GM12878 (cell line): ENCODE data around the gene ACACA. TPM values are rescaled to one million over a fixed set of nuclear protein-coding genes. Genes with fewer than 3 reads are reported as not detected.

Source experiments
- ATAC-seq: fragments of 200-7000 bp; cut with Tn5 transposase; 3 replicates; pipeline ENCODE4 v1.9.1; 2020; ENCODE audit warnings: mild to moderate bottlenecking, moderate library complexity
- BruUV-seq: library from RNA; stranded (reverse); fragments of 400-500 nt; replicated peaks from 2 replicates; lab custom pipeline; 2021; lab: Mats Ljungman, UMichigan
- CTCF ChIA-PET: fragments of 300-600 bp; sonication (Branson Sonifier 250); formaldehyde crosslinking; extraction: SDS; loops from one replicate; lab custom pipeline; 2021; ENCODE audit warnings: inconsistent platforms; lab: Yijun Ruan, JAX
- POLR2A ChIA-PET: fragments of 350-600 bp; formaldehyde crosslinking; extraction: SDS; loops from one replicate; lab custom pipeline; 2021; ENCODE audit warnings: inconsistent platforms; lab: Charles Lee
- RAD21 ChIA-PET: fragments of 300-600 bp; sonication (Branson Sonifier 250); formaldehyde crosslinking; loops from one replicate; lab custom pipeline; 2023; ENCODE audit warnings: antibody characterized with exemption; ENCODE audit not compliant: unreplicated experiment; lab: Charles Lee
- SMC1A ChIA-PET: fragments of 300-600 bp; sonication (Branson Sonifier 250); formaldehyde crosslinking; loops from one replicate; lab custom pipeline; 2023; ENCODE audit not compliant: unreplicated experiment, uncharacterized antibody; lab: Charles Lee
- DNase-seq: peaks from one replicate; pipeline ENCODE4 v3.0.0-alpha.2; 2011; ENCODE audit warnings: low read depth, low spot score
- FAIRE-seq: peaks from 3 replicates; lab custom pipeline; 2011; peaks lifted over from hg19 to GRCh38; lab: Jason Lieb, UNC
- H2AFZ ChIP-seq: 2 replicates; pipeline ENCODE4 v1.6.0; 2011; ENCODE audit warnings: low read depth, low read length, control low read depth; ENCODE audit not compliant: control insufficient read depth
- H3K27ac ChIP-seq: 2 replicates; pipeline ENCODE4 v1.5.1; 2011; ENCODE audit warnings: control low read depth; ENCODE audit not compliant: control insufficient read depth, insufficient read depth
- H3K27me3 ChIP-seq, 2 experiments: replicated peaks in 1 of 2; 2 replicates each; pipeline versions ENCODE4 v1.6.0 to v1.6.1; 2011; ENCODE audit warnings: low read length in 1 of 2; ENCODE audit not compliant: control insufficient read depth in 2 of 2, insufficient read depth in 2 of 2
- H3K36me3 ChIP-seq, 2 experiments: 2 replicates each; pipeline ENCODE4 v1.5.1; 2011; ENCODE audit warnings: low read length in 1 of 2; ENCODE audit not compliant: control insufficient read depth in 2 of 2, insufficient read depth in 2 of 2
- H3K4me1 ChIP-seq: 2 replicates; pipeline ENCODE4 v1.6.1; 2011; ENCODE audit warnings: mild to moderate bottlenecking, low read length, moderate library complexity, mixed read lengths; ENCODE audit not compliant: control insufficient read depth, insufficient read depth
- H3K4me2 ChIP-seq: 2 replicates; pipeline ENCODE4 v1.6.0; 2011; ENCODE audit warnings: control low read depth; ENCODE audit not compliant: control insufficient read depth, insufficient read depth
- H3K4me3 ChIP-seq: fragments of 200-600 bp; sonication (generic); 2 replicates; pipeline ENCODE4 v1.5.1; 2016
- H3K79me2 ChIP-seq: 2 replicates; pipeline ENCODE4 v1.6.0; 2011; ENCODE audit warnings: low read length; ENCODE audit not compliant: control insufficient read depth, insufficient read depth
- H3K9ac ChIP-seq: 2 replicates; pipeline ENCODE4 v1.8.0; 2011; ENCODE audit warnings: low read length, control low read depth, mixed read lengths; ENCODE audit not compliant: control insufficient read depth, insufficient read depth
- H3K9me3 ChIP-seq: replicated peaks from 3 replicates; pipeline ENCODE4 v1.5.1; 2011; ENCODE audit warnings: mild to moderate bottlenecking, low read length; ENCODE audit not compliant: control insufficient read depth, insufficient read depth
- H4K20me1 ChIP-seq: 2 replicates; pipeline ENCODE4 v1.6.0; 2011; ENCODE audit not compliant: control insufficient read depth, insufficient read depth
- CHD1 ChIP-seq: IDR thresholded peaks from 2 replicates; pipeline ENCODE4 v1.6.1; 2012; ENCODE audit warnings: low read depth, low read length, improper control_type of control experiment
- EP300 ChIP-seq, 2 experiments: fragments of 150-350 bp in 1 of 2; IDR thresholded peaks; 2 replicates each; pipeline ENCODE4 v1.6.1; 2011 to 2012; ENCODE audit warnings: low read depth in 2 of 2, low read length in 2 of 2, borderline replicate concordance in 1 of 2, improper control_type of control experiment in 1 of 2, inconsistent platforms in 1 of 2; ENCODE audit not compliant: control insufficient read depth in 1 of 2
- ETV6 ChIP-seq, 2 experiments: fragments of 450-650 bp in 1 of 2; IDR thresholded peaks in 1 of 2; conservative IDR thresholded peaks in 1 of 2; 2 replicates each; pipeline ENCODE4 v1.6.1; 2014; ENCODE audit warnings: antibody characterized with exemption in 1 of 2, borderline replicate concordance in 1 of 2, low read depth in 1 of 2, mild to moderate bottlenecking in 1 of 2, moderate library complexity in 1 of 2
- HSF1 ChIP-seq: fragments of 150-350 bp; IDR thresholded peaks from 2 replicates; pipeline ENCODE4 v1.6.1; 2014; ENCODE audit warnings: mild to moderate bottlenecking, low read depth, low read length
- IRF3 ChIP-seq: fragments of 450-650 bp; IDR thresholded peaks from 2 replicates; pipeline ENCODE4 v1.6.1; 2014; ENCODE audit warnings: mild to moderate bottlenecking
- IRF4 ChIP-seq: IDR thresholded peaks from 2 replicates; pipeline ENCODE4 v1.6.1; 2011; ENCODE audit warnings: low read depth, low read length
- MEF2A ChIP-seq: IDR thresholded peaks from 2 replicates; pipeline ENCODE4 v1.6.1; 2011; ENCODE audit warnings: low read depth, mild to moderate bottlenecking, low read length, moderate library complexity; ENCODE audit not compliant: insufficient read depth
- POU2F2 ChIP-seq: IDR thresholded peaks from 3 replicates; pipeline ENCODE4 v1.6.1; 2011; ENCODE audit warnings: low read depth, mild to moderate bottlenecking, low read length, borderline replicate concordance
- RBBP5 ChIP-seq: fragments of 200-600 bp; sonication (generic); conservative IDR thresholded peaks from 2 replicates; pipeline ENCODE4 v1.6.1; 2016
- RCOR1 ChIP-seq: conservative IDR thresholded peaks from 2 replicates; pipeline ENCODE4 v1.6.1; 2012; ENCODE audit warnings: low read depth, low read length, improper control_type of control experiment
- RELA ChIP-seq: fragments of 450-650 bp; IDR thresholded peaks from 2 replicates; pipeline ENCODE4 v1.8.0; 2014; ENCODE audit warnings: borderline replicate concordance; ENCODE audit not compliant: partially characterized antibody
- TCF3 ChIP-seq: IDR thresholded peaks from 2 replicates; pipeline ENCODE4 v1.6.1; 2012; ENCODE audit warnings: low read depth, mild to moderate bottlenecking, low read length, borderline replicate concordance; ENCODE audit not compliant: insufficient read depth
- USF2 ChIP-seq: IDR thresholded peaks from 2 replicates; pipeline ENCODE4 v1.6.1; 2011; ENCODE audit warnings: low read depth, low read length, improper control_type of control experiment, borderline replicate concordance
- ZBED1 ChIP-seq: IDR thresholded peaks from 2 replicates; pipeline ENCODE4 v1.6.1; 2016; ENCODE audit warnings: borderline replicate concordance
- ZNF622 ChIP-seq: fragments of 450-650 bp; IDR thresholded peaks from 2 replicates; pipeline ENCODE4 v1.6.1; 2017; ENCODE audit warnings: mild to moderate bottlenecking, inconsistent platforms
- in situ Hi-C: fragments of 300-500 bp; cut with MboI; formaldehyde crosslinking; loops from 9 replicates; pipeline ENCODE4 v1.14.3; 2018; ENCODE audit warnings: mixed read lengths
- intact Hi-C: fragments of 100-400 bp; cut with micrococcal nuclease; formaldehyde crosslinking; loops from one replicate; pipeline ENCODE4 v1.14.2; 2022; ENCODE audit not compliant: unreplicated experiment
- polyA plus RNA-seq, 11 experiments: library from polyadenylated mRNA; depleted of rRNA in 4 of 11; unstranded in 6 of 11; stranded (reverse) in 5 of 11; fragments of >200 nt; fragmentation: Nextera tagmentation in 4 of 11; fragmentation: Illumina TruSeq in 1 of 11; extraction: Ambion mirVana in 4 of 11; extraction: Trizol in 1 of 11; gene quantifications; 1 replicate in 1 of 11; 2 replicates in 10 of 11; pipeline versions ENCODE4 v1.2.1 to v1.2.3, GENCODE V29; 2011 to 2016; ENCODE audit warnings: inconsistent platforms in 2 of 11, missing spikeins in 2 of 11, low read depth in 1 of 11
- total RNA-seq, 4 experiments: library from RNA; depleted of rRNA in 3 of 4; stranded (reverse); fragments of >200 nt in 3 of 4; fragmentation: Illumina TruSeq in 1 of 4; extraction: Trizol in 1 of 4; gene quantifications; 2 replicates each; pipeline versions ENCODE4 v1.2.1 to v1.2.3, GENCODE V29; 2013 to 2021
- TF ChIP-seq, protein P1 (sequence below): IDR thresholded peaks from 2 replicates; pipeline ENCODE4 v1.6.1; 2012; ENCODE audit warnings: low read length, inconsistent platforms
- TF ChIP-seq, protein P2 (sequence below): fragments of 150-350 bp; IDR thresholded peaks from 2 replicates; pipeline ENCODE4 v1.6.1; 2016; ENCODE audit warnings: low read depth, low read length

ACACA gene
- total and polyA plus RNA-seq, 10 of the 15 experiments (the other 5 are each of a cell fraction or from before 2014, with no cell fraction given), result 12.9 to 74.2 (median 32.0) TPM

GRCh38 chr17:37160944-37161343 lies 245.7 kb downstream of the ACACA start:
- H3K79me2 ChIP-seq, result no peaks in the 10 kb centered on the region
- in situ Hi-C loops, result no loop called here
- H3K27me3 ChIP-seq, result no peaks in the 10 kb centered on the region
- no peak overlapping the region for H3K27ac ChIP-seq
- no TSS peak for BruUV-seq
- H3K9ac ChIP-seq, result no peak overlapping the region
- no peak for FAIRE-seq
- H2AFZ ChIP-seq, result no peak overlapping the region
- no peak overlapping the region for H3K4me3 ChIP-seq
- H3K36me3 ChIP-seq, result peaks cover 0 to 3% of the 10 kb centered on the region in 2 experiments; a peak in 3 of 4 replicates
- intact Hi-C loops, result no loop called here
- DNase-seq, result no peak
- ATAC-seq, result no peak
- ChIA-PET RAD21 (no interaction called here), SMC1A (no interaction called here)
- H4K20me1 ChIP-seq, result no peaks in the 10 kb centered on the region
- TF ChIP-seq, protein P1, sequence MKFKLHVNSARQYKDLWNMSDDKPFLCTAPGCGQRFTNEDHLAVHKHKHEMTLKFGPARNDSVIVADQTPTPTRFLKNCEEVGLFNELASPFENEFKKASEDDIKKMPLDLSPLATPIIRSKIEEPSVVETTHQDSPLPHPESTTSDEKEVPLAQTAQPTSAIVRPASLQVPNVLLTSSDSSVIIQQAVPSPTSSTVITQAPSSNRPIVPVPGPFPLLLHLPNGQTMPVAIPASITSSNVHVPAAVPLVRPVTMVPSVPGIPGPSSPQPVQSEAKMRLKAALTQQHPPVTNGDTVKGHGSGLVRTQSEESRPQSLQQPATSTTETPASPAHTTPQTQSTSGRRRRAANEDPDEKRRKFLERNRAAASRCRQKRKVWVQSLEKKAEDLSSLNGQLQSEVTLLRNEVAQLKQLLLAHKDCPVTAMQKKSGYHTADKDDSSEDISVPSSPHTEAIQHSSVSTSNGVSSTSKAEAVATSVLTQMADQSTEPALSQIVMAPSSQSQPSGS, result no peak
- no peak for TF ChIP-seq RCOR1
- TF ChIP-seq RBBP5, result no peak
- no peak for TF ChIP-seq CHD1
- TF ChIP-seq HSF1, result no peak
- no peak for TF ChIP-seq ZNF622
- no peak for TF ChIP-seq TCF3
- TF ChIP-seq ETV6 (conservative IDR thresholded peaks at IDR 0.05 in 1 of 2, IDR thresholded peaks at IDR 0.05 in 1 of 2; ENCODE audit: borderline replicate concordance in 1 of 2, low read depth in 1 of 2), result no peak
- TF ChIP-seq RELA, result no peak
- no peak for TF ChIP-seq ZBED1
- TF ChIP-seq IRF4, result no peak
- TF ChIP-seq POU2F2, result no peak
- TF ChIP-seq MEF2A, result no peak
- no peak for TF ChIP-seq USF2
- no peak for TF ChIP-seq IRF3
- TF ChIP-seq, protein P2, sequence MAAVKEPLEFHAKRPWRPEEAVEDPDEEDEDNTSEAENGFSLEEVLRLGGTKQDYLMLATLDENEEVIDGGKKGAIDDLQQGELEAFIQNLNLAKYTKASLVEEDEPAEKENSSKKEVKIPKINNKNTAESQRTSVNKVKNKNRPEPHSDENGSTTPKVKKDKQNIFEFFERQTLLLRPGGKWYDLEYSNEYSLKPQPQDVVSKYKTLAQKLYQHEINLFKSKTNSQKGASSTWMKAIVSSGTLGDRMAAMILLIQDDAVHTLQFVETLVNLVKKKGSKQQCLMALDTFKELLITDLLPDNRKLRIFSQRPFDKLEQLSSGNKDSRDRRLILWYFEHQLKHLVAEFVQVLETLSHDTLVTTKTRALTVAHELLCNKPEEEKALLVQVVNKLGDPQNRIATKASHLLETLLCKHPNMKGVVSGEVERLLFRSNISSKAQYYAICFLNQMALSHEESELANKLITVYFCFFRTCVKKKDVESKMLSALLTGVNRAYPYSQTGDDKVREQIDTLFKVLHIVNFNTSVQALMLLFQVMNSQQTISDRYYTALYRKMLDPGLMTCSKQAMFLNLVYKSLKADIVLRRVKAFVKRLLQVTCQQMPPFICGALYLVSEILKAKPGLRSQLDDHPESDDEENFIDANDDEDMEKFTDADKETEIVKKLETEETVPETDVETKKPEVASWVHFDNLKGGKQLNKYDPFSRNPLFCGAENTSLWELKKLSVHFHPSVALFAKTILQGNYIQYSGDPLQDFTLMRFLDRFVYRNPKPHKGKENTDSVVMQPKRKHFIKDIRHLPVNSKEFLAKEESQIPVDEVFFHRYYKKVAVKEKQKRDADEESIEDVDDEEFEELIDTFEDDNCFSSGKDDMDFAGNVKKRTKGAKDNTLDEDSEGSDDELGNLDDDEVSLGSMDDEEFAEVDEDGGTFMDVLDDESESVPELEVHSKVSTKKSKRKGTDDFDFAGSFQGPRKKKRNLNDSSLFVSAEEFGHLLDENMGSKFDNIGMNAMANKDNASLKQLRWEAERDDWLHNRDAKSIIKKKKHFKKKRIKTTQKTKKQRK, result no peak
- no peak for TF ChIP-seq EP300 (IDR thresholded peaks at IDR 0.05; ENCODE audit: borderline replicate concordance in 1 of 2, control insufficient read depth in 1 of 2, low read depth in 2 of 2, low read length in 2 of 2)
- TF ChIP-seq, all 136 proteins: peak for 0
- Histone ChIP-seq H3K4me2 (no peak overlapping the region), H3K4me1 (no peaks in the 10 kb centered on the region), H3K9me3 (no peaks in the 10 kb centered on the region)
- ChIA-PET CTCF (no interaction called here), POLR2A (no interaction called here)
